Liver (tissue), 9 donors: ENCODE measurements around the gene TMEM135. TPM values are rescaled to one million over a fixed set of nuclear protein-coding genes. Genes with fewer than 3 reads are reported as not detected.

Experiments used
- DNase-seq: peaks from one replicate; pipeline ENCODE4 v3.0.0-alpha.2; 2017; ENCODE audit warnings: low spot score
- H3K27ac ChIP-seq, 2 donors: one replicate each; pipeline ENCODE4 v1.7.0; 2013; ENCODE audit warnings: inconsistent platforms in 2 of 2, low read length in 2 of 2, control low read depth in 1 of 2, low read depth in 1 of 2, mild to moderate bottlenecking in 1 of 2
- H3K27me3 ChIP-seq, 4 donors: one replicate each; pipeline versions ENCODE4 v1.6.1 to v1.7.0; 2013; ENCODE audit warnings: low read length in 3 of 4, inconsistent platforms in 1 of 4, mild to moderate bottlenecking in 1 of 4, moderate library complexity in 1 of 4; ENCODE audit not compliant: control insufficient read depth in 4 of 4, insufficient read depth in 4 of 4
- H3K36me3 ChIP-seq, 4 donors: one replicate each; pipeline versions ENCODE4 v1.6.1 to v1.7.0; 2013; ENCODE audit warnings: low read length in 3 of 4, mild to moderate bottlenecking in 3 of 4, low read depth in 1 of 4, moderate library complexity in 1 of 4; ENCODE audit not compliant: control insufficient read depth in 4 of 4, insufficient read depth in 3 of 4
- H3K4me1 ChIP-seq, 4 donors: one replicate each; pipeline versions ENCODE4 v1.6.1 to v1.7.0; 2013; ENCODE audit warnings: low read length in 3 of 4, mild to moderate bottlenecking in 3 of 4, moderate library complexity in 1 of 4; ENCODE audit not compliant: control insufficient read depth in 4 of 4, insufficient read depth in 4 of 4
- H3K4me3 ChIP-seq, 3 donors: one replicate each; pipeline versions ENCODE4 v1.6.1 to v1.7.0; 2013; ENCODE audit warnings: low read length in 3 of 3, control low read depth in 1 of 3, low read depth in 1 of 3, mild to moderate bottlenecking in 1 of 3
- H3K9ac ChIP-seq, 2 donors: one replicate each; pipeline ENCODE4 v1.7.0; 2013; ENCODE audit warnings: low read length in 2 of 2, mild to moderate bottlenecking in 2 of 2, moderate library complexity in 2 of 2, control low read depth in 1 of 2, low read depth in 1 of 2
- H3K9me3 ChIP-seq, 4 donors: one replicate each; pipeline versions ENCODE4 v1.6.1 to v1.7.0; 2013; ENCODE audit warnings: low read length in 3 of 4; ENCODE audit not compliant: control insufficient read depth in 4 of 4
- EGR1 ChIP-seq, 2 donors: IDR thresholded peaks; 2 replicates each; pipeline ENCODE4 v1.6.1; 2016 to 2018; ENCODE audit warnings: antibody characterized with exemption in 2 of 2, low read depth in 2 of 2
- FOXA1 ChIP-seq: IDR thresholded peaks from 2 replicates; pipeline ENCODE4 v1.6.1; 2016; ENCODE audit warnings: antibody characterized with exemption
- FOXA2 ChIP-seq: IDR thresholded peaks from 2 replicates; pipeline ENCODE4 v1.6.1; 2016; ENCODE audit warnings: antibody characterized with exemption
- GABPA ChIP-seq, 2 donors: IDR thresholded peaks in 1 of 2; conservative IDR thresholded peaks in 1 of 2; 2 replicates each; pipeline ENCODE4 v1.6.1; 2016; ENCODE audit warnings: antibody characterized with exemption in 2 of 2, mild to moderate bottlenecking in 1 of 2, moderate library complexity in 1 of 2
- HNF4A ChIP-seq, 2 donors: conservative IDR thresholded peaks; 2 replicates each; pipeline ENCODE4 v1.6.1; 2016; ENCODE audit warnings: antibody characterized with exemption in 2 of 2, mild to moderate bottlenecking in 2 of 2
- HNF4G ChIP-seq: IDR thresholded peaks from 2 replicates; pipeline ENCODE4 v1.6.1; 2016; ENCODE audit warnings: antibody characterized with exemption
- JUND ChIP-seq, 2 donors: IDR thresholded peaks; 2 replicates each; pipeline ENCODE4 v1.6.1; 2016; ENCODE audit warnings: antibody characterized with exemption in 2 of 2
- NR2F2 ChIP-seq: IDR thresholded peaks from 2 replicates; pipeline ENCODE4 v1.6.1; 2016; ENCODE audit warnings: antibody characterized with exemption
- RAD21 ChIP-seq, 2 donors: IDR thresholded peaks; 2 replicates each; pipeline ENCODE4 v1.6.1; 2016; ENCODE audit warnings: antibody characterized with exemption in 2 of 2, mild to moderate bottlenecking in 2 of 2
- RXRA ChIP-seq, 2 donors: IDR thresholded peaks; 2 replicates each; pipeline ENCODE4 v1.6.1; 2017 to 2018; ENCODE audit warnings: antibody characterized with exemption in 2 of 2, mild to moderate bottlenecking in 1 of 2
- SP1 ChIP-seq: IDR thresholded peaks from 2 replicates; pipeline ENCODE4 v1.6.1; 2018; ENCODE audit warnings: antibody characterized with exemption, mild to moderate bottlenecking
- TAF1 ChIP-seq: conservative IDR thresholded peaks from 2 replicates; pipeline ENCODE4 v1.6.1; 2016; ENCODE audit warnings: antibody characterized with exemption, mild to moderate bottlenecking
- YY1 ChIP-seq: IDR thresholded peaks from 2 replicates; pipeline ENCODE4 v1.6.1; 2016; ENCODE audit warnings: antibody characterized with exemption, mild to moderate bottlenecking
- WGBS: extraction: QIAGEN DNeasy Blood & Tissue Kit; methylation state at CpG from one replicate; pipeline ENCODE4 v1.1.7; 2013; 5-methylcytosine and 5-hydroxymethylcytosine counted together
- polyA plus RNA-seq, 2 donors: library from polyadenylated mRNA; stranded (reverse) in 1 of 2; unstranded in 1 of 2; fragments of 200-250 nt in 1 of 2; fragments of >200 nt in 1 of 2; fragmentation: Nextera tagmentation in 1 of 2; extraction: Ambion mirVana in 1 of 2; gene quantifications; one replicate each; pipeline versions ENCODE4 v1.2.1 to v1.2.3, GENCODE V29; 2013 to 2015
- total RNA-seq, 2 donors: library from RNA; depleted of rRNA; stranded (reverse); fragments of >200 nt; gene quantifications; one replicate each; pipeline ENCODE4 v1.2.3, GENCODE V29; 2014
- TF ChIP-seq, protein P1 (sequence below): IDR thresholded peaks from 2 replicates; pipeline ENCODE4 v1.6.1; 2016; ENCODE audit warnings: antibody characterized with exemption, mild to moderate bottlenecking
- TF ChIP-seq, protein P2 (sequence below): IDR thresholded peaks from 2 replicates; pipeline ENCODE4 v1.6.1; 2016; ENCODE audit warnings: antibody characterized with exemption
- TF ChIP-seq, protein P3 (sequence below): fragments of 150-350 bp; IDR thresholded peaks from 2 replicates; pipeline ENCODE4 v1.5.1; 2017; ENCODE audit warnings: improper control_type of control experiment, low read depth, low read length; ENCODE audit not compliant: missing input control
- TF ChIP-seq, protein P4 (sequence below): IDR thresholded peaks from 2 replicates; pipeline ENCODE4 v1.6.1; 2016; ENCODE audit warnings: antibody characterized with exemption
- donor health status: healthy.
- donor health status: healthy.
- donor health status: healthy.
- donor health status: healthy.
- donor health status: healthy.

The TMEM135 gene
- total and polyA plus RNA-seq, 4 donors = 10.0 to 38.9 (median 23.5) TPM

DNA sequence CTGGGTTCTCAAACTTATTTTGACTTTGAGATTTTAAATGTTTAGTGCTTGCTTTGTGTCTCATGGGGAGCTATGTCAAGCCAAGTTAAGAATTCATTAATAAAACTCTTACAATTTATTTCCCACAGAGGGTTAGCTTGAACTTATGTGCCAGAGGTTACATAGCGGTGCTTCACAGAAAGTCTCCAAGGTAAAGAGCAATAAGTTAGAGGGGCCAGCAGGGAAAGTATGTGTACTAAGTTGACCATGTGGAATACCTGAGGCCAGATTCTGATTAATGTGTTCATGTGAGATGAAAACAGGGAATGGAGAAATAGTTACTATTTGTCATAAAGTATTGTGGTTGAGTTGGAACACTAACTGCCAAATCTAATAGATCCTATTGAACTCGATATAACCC lies 149.3 kb downstream of the TMEM135 start:
- Histone ChIP-seq H3K4me1 (no peaks in the 10 kb centered on the region), H3K36me3 (peaks cover 0 to 2% (median 0%) of the 10 kb centered on the region in 4 donors), H3K9ac (no peak overlapping the region), H3K27me3 (no peaks in the 10 kb centered on the region), H3K27ac (no peak overlapping the region), H3K9me3 (no peaks in the 10 kb centered on the region), H3K4me3 (no peak overlapping the region)
- DNase-seq = no peak
- WGBS = 96% methylated on average over 2 of the region's 2 CpGs
- no peak for TF ChIP-seq TAF1
- TF ChIP-seq, protein P1, sequence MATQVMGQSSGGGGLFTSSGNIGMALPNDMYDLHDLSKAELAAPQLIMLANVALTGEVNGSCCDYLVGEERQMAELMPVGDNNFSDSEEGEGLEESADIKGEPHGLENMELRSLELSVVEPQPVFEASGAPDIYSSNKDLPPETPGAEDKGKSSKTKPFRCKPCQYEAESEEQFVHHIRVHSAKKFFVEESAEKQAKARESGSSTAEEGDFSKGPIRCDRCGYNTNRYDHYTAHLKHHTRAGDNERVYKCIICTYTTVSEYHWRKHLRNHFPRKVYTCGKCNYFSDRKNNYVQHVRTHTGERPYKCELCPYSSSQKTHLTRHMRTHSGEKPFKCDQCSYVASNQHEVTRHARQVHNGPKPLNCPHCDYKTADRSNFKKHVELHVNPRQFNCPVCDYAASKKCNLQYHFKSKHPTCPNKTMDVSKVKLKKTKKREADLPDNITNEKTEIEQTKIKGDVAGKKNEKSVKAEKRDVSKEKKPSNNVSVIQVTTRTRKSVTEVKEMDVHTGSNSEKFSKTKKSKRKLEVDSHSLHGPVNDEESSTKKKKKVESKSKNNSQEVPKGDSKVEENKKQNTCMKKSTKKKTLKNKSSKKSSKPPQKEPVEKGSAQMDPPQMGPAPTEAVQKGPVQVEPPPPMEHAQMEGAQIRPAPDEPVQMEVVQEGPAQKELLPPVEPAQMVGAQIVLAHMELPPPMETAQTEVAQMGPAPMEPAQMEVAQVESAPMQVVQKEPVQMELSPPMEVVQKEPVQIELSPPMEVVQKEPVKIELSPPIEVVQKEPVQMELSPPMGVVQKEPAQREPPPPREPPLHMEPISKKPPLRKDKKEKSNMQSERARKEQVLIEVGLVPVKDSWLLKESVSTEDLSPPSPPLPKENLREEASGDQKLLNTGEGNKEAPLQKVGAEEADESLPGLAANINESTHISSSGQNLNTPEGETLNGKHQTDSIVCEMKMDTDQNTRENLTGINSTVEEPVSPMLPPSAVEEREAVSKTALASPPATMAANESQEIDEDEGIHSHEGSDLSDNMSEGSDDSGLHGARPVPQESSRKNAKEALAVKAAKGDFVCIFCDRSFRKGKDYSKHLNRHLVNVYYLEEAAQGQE = no peak
- TF ChIP-seq FOXA2 = no peak
- TF ChIP-seq YY1 = no peak
- no peak for TF ChIP-seq NR2F2
- TF ChIP-seq, protein P2, sequence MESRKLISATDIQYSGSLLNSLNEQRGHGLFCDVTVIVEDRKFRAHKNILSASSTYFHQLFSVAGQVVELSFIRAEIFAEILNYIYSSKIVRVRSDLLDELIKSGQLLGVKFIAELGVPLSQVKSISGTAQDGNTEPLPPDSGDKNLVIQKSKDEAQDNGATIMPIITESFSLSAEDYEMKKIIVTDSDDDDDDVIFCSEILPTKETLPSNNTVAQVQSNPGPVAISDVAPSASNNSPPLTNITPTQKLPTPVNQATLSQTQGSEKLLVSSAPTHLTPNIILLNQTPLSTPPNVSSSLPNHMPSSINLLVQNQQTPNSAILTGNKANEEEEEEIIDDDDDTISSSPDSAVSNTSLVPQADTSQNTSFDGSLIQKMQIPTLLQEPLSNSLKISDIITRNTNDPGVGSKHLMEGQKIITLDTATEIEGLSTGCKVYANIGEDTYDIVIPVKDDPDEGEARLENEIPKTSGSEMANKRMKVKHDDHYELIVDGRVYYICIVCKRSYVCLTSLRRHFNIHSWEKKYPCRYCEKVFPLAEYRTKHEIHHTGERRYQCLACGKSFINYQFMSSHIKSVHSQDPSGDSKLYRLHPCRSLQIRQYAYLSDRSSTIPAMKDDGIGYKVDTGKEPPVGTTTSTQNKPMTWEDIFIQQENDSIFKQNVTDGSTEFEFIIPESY = no peak
- TF ChIP-seq, protein P3, sequence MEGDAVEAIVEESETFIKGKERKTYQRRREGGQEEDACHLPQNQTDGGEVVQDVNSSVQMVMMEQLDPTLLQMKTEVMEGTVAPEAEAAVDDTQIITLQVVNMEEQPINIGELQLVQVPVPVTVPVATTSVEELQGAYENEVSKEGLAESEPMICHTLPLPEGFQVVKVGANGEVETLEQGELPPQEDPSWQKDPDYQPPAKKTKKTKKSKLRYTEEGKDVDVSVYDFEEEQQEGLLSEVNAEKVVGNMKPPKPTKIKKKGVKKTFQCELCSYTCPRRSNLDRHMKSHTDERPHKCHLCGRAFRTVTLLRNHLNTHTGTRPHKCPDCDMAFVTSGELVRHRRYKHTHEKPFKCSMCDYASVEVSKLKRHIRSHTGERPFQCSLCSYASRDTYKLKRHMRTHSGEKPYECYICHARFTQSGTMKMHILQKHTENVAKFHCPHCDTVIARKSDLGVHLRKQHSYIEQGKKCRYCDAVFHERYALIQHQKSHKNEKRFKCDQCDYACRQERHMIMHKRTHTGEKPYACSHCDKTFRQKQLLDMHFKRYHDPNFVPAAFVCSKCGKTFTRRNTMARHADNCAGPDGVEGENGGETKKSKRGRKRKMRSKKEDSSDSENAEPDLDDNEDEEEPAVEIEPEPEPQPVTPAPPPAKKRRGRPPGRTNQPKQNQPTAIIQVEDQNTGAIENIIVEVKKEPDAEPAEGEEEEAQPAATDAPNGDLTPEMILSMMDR = no peak
- TF ChIP-seq RXRA (IDR thresholded peaks at IDR 0.05) = no peak
- TF ChIP-seq, protein P4, sequence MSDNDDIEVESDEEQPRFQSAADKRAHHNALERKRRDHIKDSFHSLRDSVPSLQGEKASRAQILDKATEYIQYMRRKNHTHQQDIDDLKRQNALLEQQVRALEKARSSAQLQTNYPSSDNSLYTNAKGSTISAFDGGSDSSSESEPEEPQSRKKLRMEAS = no peak
- no peak for TF ChIP-seq JUND (IDR thresholded peaks at IDR 0.05)
- TF ChIP-seq HNF4A (conservative IDR thresholded peaks at IDR 0.05) = no peak
- no peak for TF ChIP-seq FOXA1
- no peak for TF ChIP-seq GABPA (IDR thresholded peaks at IDR 0.05 in 1 of 2, conservative IDR thresholded peaks at IDR 0.05 in 1 of 2)
- no peak for TF ChIP-seq RAD21 (IDR thresholded peaks at IDR 0.05)
- TF ChIP-seq SP1 = no peak
- no peak for TF ChIP-seq HNF4G

DNA sequence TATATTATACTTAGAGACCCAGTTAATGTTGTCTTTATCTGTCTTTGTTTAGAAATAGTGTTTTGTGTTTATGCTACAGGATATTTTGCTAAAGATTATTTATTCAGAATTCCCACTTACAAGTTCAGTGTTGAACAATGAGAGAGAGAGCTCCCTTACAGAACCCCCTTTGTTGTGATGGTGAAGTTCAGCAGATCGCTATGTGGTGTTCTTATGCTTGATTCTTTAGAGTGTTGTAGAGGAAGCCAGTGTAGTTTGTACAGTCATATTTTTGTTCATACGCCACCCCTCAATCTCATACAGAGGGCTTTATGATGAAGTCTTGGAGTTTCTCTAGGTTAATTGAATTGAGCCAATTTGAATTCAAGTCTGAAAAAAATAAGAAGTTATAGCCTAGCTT lies 150.2 kb downstream of the TMEM135 start:
- H3K27me3 ChIP-seq = no peaks in the 10 kb centered on the region
- H3K27ac ChIP-seq = no peak overlapping the region
- no peak overlapping the region for H3K9ac ChIP-seq
- H3K4me1 ChIP-seq = no peaks in the 10 kb centered on the region
- no peak for DNase-seq
- 95% methylated on average over 2 of the region's 2 CpGs for WGBS
- H3K9me3 ChIP-seq = no peaks in the 10 kb centered on the region
- H3K36me3 ChIP-seq = peaks cover 0 to 2% (median 0%) of the 10 kb centered on the region in 4 donors
- no peak overlapping the region for H3K4me3 ChIP-seq
- no peak for TF ChIP-seq EGR1 (IDR thresholded peaks at IDR 0.05; ENCODE audit: low read depth in 2 of 2)
- TF ChIP-seq, protein P1 = no peak
- TF ChIP-seq FOXA1 = no peak
- TF ChIP-seq, protein P4 = no peak
- TF ChIP-seq YY1 = no peak
- TF ChIP-seq TAF1 = no peak
- no peak for TF ChIP-seq GABPA (IDR thresholded peaks at IDR 0.05 in 1 of 2, conservative IDR thresholded peaks at IDR 0.05 in 1 of 2)
- TF ChIP-seq, protein P3 = no peak
- no peak for TF ChIP-seq JUND (IDR thresholded peaks at IDR 0.05)
